Neural progenitor cell (in vitro differentiated cells): ENCODE measurements around the gene TMEM185B. TPM values are rescaled to one million over a fixed set of nuclear protein-coding genes. Genes with fewer than 3 reads are reported as not detected.

Source experiments
- DNase-seq: peaks from one replicate; pipeline ENCODE4 v3.0.0-alpha.2; 2016; ENCODE audit warnings: low spot score
- H2AFZ ChIP-seq: fragments of 200-600 bp; sonication (generic); replicated peaks from 2 replicates; pipeline ENCODE4 v1.6.1; 2016; ENCODE audit warnings: antibody characterized with exemption
- H3F3A ChIP-seq: fragments of 200-600 bp; sonication (generic); 2 replicates; pipeline ENCODE4 v1.6.1; 2016; ENCODE audit warnings: antibody characterized with exemption, low read depth
- H3K27ac ChIP-seq: fragments of 200-600 bp; sonication (generic); 2 replicates; pipeline ENCODE4 v1.5.1; 2016; ENCODE audit warnings: mild to moderate bottlenecking
- H3K27me3 ChIP-seq: fragments of 200-600 bp; sonication (generic); 2 replicates; pipeline ENCODE4 v1.6.1; 2016; ENCODE audit warnings: mild to moderate bottlenecking, moderate library complexity
- H3K36me3 ChIP-seq: fragments of 200-600 bp; sonication (generic); 2 replicates; pipeline ENCODE4 v1.5.1; 2016
- H3K4me1 ChIP-seq: fragments of 200-600 bp; sonication (generic); 2 replicates; pipeline ENCODE4 v1.6.1; 2016; ENCODE audit warnings: mixed run types
- H3K4me2 ChIP-seq: fragments of 200-600 bp; sonication (generic); 2 replicates; pipeline ENCODE4 v1.6.1; 2016
- H3K4me3 ChIP-seq: fragments of 200-600 bp; sonication (generic); 2 replicates; pipeline ENCODE4 v1.5.1; 2016
- H3K79me2 ChIP-seq: fragments of 200-600 bp; sonication (generic); 2 replicates; pipeline ENCODE4 v1.6.1; 2016; ENCODE audit warnings: low read depth
- H3K9ac ChIP-seq: fragments of 200-600 bp; sonication (generic); 2 replicates; pipeline ENCODE4 v1.6.1; 2016
- H3K9me3 ChIP-seq: fragments of 200-600 bp; sonication (generic); 2 replicates; pipeline ENCODE4 v1.5.1; 2016; ENCODE audit warnings: low read depth
- H4K20me1 ChIP-seq: fragments of 200-600 bp; sonication (generic); 2 replicates; pipeline ENCODE4 v1.6.1; 2016; ENCODE audit warnings: low read depth
- H3K27ac Mint-ChIP-seq: 3 replicates; pipeline ENCODE4 v1.8.0; 2021; ENCODE audit warnings: mixed read lengths
- H3K27me3 Mint-ChIP-seq: 2 replicates; pipeline ENCODE4 v1.8.0; 2022; ENCODE audit warnings: low read depth, mild to moderate bottlenecking, inconsistent platforms, moderate library complexity, mixed read lengths; ENCODE audit not compliant: insufficient read depth
- H3K36me3 Mint-ChIP-seq: 3 replicates; pipeline ENCODE4 v1.8.0; 2021; ENCODE audit warnings: mixed read lengths
- H3K4me1 Mint-ChIP-seq: 3 replicates; pipeline ENCODE4 v1.8.0; 2021; ENCODE audit warnings: mixed read lengths
- H3K4me3 Mint-ChIP-seq: 3 replicates; pipeline ENCODE4 v1.8.0; 2021; ENCODE audit warnings: mild to moderate bottlenecking, moderate library complexity, mixed read lengths
- H3K9me3 Mint-ChIP-seq: 3 replicates; pipeline ENCODE4 v1.8.0; 2020; ENCODE audit warnings: mixed read lengths
- EZH2 ChIP-seq: fragments of 200-600 bp; sonication (generic); IDR thresholded peaks from 2 replicates; pipeline ENCODE4 v1.6.1; 2017; ENCODE audit warnings: antibody characterized with exemption, mild to moderate bottlenecking, moderate library complexity
- EZH2phosphoT487 ChIP-seq: fragments of 200-600 bp; sonication (generic); IDR thresholded peaks from 2 replicates; pipeline ENCODE4 v1.6.1; 2017; ENCODE audit warnings: antibody characterized with exemption
- total RNA-seq: library from RNA; depleted of rRNA; stranded (reverse); fragments of >200 nt; gene quantifications from 2 replicates; pipeline ENCODE4 v1.2.3, GENCODE V29; 2015; ENCODE audit warnings: low replicate concordance
- TF ChIP-seq, protein P1 (sequence below): fragments of 200-600 bp; sonication (generic); IDR thresholded peaks from 2 replicates; pipeline ENCODE4 v1.5.1; 2017; ENCODE audit warnings: antibody characterized with exemption, mild to moderate bottlenecking

Gene TMEM185B
- total RNA-seq, 1 donor from 2014 or later: 11.1 TPM

DNA sequence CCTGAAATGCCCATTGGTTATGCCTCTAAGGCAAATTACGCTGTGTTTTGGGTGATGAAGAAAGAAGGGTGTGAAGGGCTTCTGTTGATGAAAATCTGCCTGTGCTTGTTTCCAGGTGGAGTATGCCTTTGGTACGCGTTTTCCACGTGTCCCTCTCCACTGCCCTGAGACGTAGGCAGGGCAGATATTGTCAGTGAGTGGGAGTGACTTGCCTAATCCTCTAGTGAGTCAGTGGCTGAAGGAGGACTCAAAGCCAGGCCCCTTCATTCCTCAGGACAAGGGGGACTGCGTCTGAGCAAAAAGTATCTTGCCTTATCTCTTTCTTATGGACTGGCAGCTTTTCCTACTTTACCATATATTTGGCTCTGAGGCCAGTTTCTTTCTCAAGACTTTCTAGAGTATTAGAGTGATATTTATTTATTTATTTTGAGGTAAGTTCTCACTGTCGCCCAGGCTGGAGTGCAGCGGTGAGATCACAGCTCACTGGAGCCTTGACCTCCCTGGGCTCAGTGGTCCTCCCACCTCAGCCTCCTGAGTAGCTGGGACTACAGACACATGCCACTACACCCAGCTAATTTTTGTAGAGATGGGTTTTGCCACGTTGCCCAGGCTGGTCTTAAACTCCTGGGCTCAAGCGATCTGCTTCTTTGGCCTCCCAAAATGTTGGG lies 39.7 kb upstream of the TMEM185B start:
- Mint-ChIP-seq H3K4me1 (no peaks in the 10 kb centered on the region), H3K9me3 (peaks cover 16% of the 10 kb centered on the region), H3K4me3 (no peak overlapping the region), H3K27ac (peak overlapping the region; percentile 55), H3K36me3 (peaks cover 10% of the 10 kb centered on the region), H3K27me3 (no peaks in the 10 kb centered on the region)
- no peak overlapping the region for H2AFZ ChIP-seq
- H3K27me3 ChIP-seq: no peaks in the 10 kb centered on the region
- H3K4me2 ChIP-seq: no peak overlapping the region
- peak; percentile 40 for DNase-seq
- peaks cover 4% of the 10 kb centered on the region for H3K4me1 ChIP-seq
- no peak for TF ChIP-seq EZH2phosphoT487
- no peak for TF ChIP-seq EZH2
- TF ChIP-seq, protein P1, sequence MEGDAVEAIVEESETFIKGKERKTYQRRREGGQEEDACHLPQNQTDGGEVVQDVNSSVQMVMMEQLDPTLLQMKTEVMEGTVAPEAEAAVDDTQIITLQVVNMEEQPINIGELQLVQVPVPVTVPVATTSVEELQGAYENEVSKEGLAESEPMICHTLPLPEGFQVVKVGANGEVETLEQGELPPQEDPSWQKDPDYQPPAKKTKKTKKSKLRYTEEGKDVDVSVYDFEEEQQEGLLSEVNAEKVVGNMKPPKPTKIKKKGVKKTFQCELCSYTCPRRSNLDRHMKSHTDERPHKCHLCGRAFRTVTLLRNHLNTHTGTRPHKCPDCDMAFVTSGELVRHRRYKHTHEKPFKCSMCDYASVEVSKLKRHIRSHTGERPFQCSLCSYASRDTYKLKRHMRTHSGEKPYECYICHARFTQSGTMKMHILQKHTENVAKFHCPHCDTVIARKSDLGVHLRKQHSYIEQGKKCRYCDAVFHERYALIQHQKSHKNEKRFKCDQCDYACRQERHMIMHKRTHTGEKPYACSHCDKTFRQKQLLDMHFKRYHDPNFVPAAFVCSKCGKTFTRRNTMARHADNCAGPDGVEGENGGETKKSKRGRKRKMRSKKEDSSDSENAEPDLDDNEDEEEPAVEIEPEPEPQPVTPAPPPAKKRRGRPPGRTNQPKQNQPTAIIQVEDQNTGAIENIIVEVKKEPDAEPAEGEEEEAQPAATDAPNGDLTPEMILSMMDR: no peak
- peaks cover 8% of the 10 kb centered on the region for H3K79me2 ChIP-seq
- H3K4me3 ChIP-seq: no peak overlapping the region
- no peaks in the 10 kb centered on the region for H3F3A ChIP-seq
- no peak overlapping the region for H3K9ac ChIP-seq
- H3K9me3 ChIP-seq: no peaks in the 10 kb centered on the region
- no peaks in the 10 kb centered on the region for H4K20me1 ChIP-seq
- no peak overlapping the region for H3K27ac ChIP-seq
- H3K36me3 ChIP-seq: no peaks in the 10 kb centered on the region

DNA sequence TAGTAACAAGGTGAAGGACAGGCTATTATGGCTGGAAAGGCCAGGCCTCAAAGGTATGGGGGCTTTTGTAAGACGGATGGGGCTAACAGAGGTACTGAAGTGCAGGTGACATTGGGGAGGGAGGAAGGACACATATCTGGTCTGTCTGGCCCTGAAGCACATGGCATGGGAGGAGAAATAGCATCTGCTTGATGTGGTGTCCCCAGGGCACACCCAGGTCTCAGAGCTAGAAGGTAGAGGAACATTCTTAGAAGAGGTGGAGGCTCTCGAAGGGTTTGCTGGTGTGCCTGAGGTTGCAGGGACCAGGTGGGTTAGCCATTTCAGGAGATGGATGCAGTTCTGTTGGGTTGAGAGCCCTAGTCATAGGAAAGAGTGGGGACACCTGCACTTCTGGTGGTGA lies 39.0 kb upstream of the TMEM185B start:
- H3K27me3 ChIP-seq: no peaks in the 10 kb centered on the region
- no peak overlapping the region for H3K4me3 Mint-ChIP-seq
- H3K4me1 ChIP-seq: peaks cover 4% of the 10 kb centered on the region
- H3K9me3 ChIP-seq: no peaks in the 10 kb centered on the region
- no peak overlapping the region for H3K4me2 ChIP-seq
- no peak overlapping the region for H2AFZ ChIP-seq
- H3K4me1 Mint-ChIP-seq: no peaks in the 10 kb centered on the region
- DNase-seq: no peak
- peaks cover 13% of the 10 kb centered on the region for H3K79me2 ChIP-seq
- no peaks in the 10 kb centered on the region for H3F3A ChIP-seq
- H3K9ac ChIP-seq: no peak overlapping the region
- H3K36me3 Mint-ChIP-seq: peaks cover 14% of the 10 kb centered on the region
- TF ChIP-seq EZH2: no peak
- no peak for TF ChIP-seq EZH2phosphoT487
- TF ChIP-seq, protein P1: no peak
- no peaks in the 10 kb centered on the region for H4K20me1 ChIP-seq
- H3K27ac ChIP-seq: no peak overlapping the region
- no peak overlapping the region for H3K4me3 ChIP-seq
- no peak overlapping the region for H3K27ac Mint-ChIP-seq
- H3K9me3 Mint-ChIP-seq: peaks cover 20% of the 10 kb centered on the region
- no peaks in the 10 kb centered on the region for H3K36me3 ChIP-seq
- H3K27me3 Mint-ChIP-seq: no peaks in the 10 kb centered on the region

DNA sequence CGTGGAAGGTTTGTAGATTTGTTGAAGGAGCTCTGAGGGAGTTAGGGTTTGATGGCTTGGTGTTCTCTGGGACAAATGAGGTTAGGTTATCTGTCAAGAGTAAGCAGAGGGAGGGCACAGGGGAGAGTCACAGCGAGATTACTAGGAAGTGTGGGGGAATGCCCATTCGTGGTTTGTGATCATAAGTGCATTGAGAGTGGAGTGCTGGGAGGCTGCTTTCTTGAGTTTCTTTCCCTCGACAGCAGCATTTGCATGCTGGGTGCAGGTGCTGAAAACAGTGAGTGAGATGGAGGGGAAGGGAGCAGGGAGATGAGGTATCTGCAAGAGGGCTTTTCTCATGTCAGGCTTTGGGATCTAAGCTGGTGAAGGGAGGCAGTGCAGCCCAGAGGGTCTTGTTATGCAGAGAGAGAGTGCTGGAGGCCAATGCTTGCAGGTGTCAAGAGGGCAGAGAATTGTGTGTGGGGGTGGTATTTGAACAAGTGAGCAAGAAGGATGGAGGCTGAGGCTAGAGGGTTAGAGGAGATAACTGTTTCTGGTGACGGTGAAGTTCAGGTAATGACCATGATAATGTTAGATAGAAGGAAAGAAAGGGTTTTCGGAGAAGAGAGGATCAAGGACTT lies 38.3 kb upstream of the TMEM185B start:
- Histone ChIP-seq H3K4me3 (no peak overlapping the region), H3K9ac (no peak overlapping the region), H3K9me3 (no peaks in the 10 kb centered on the region), H3K36me3 (no peaks in the 10 kb centered on the region), H3K79me2 (peaks cover 19% of the 10 kb centered on the region), H3K27ac (no peak overlapping the region), H3K27me3 (no peaks in the 10 kb centered on the region), H4K20me1 (no peaks in the 10 kb centered on the region), H2AFZ (no peak overlapping the region), H3F3A (no peaks in the 10 kb centered on the region), H3K4me1 (peaks cover 4% of the 10 kb centered on the region), H3K4me2 (no peak overlapping the region)
- Mint-ChIP-seq H3K9me3 (peaks cover 20% of the 10 kb centered on the region), H3K4me1 (no peaks in the 10 kb centered on the region), H3K4me3 (no peak overlapping the region), H3K27me3 (no peaks in the 10 kb centered on the region), H3K36me3 (peaks cover 14% of the 10 kb centered on the region), H3K27ac (no peak overlapping the region)
- no peak for TF ChIP-seq EZH2phosphoT487
- TF ChIP-seq, protein P1: no peak
- no peak for TF ChIP-seq EZH2
- no peak for DNase-seq
